Right lung (tissue), 10 donors: ENCODE measurements around the gene SLC5A11. TPM values are rescaled to one million over a fixed set of nuclear protein-coding genes. Genes with fewer than 3 reads are reported as not detected.
"Not testable (repeated sequence)": the region's sequence is repeated elsewhere in the genome, so short reads cannot be mapped to it uniquely, and the experiment has no call there.

ENCODE experiments used
- DNase-seq, 2 donors: peaks; one replicate each; pipeline ENCODE4 v3.0.0-alpha.2; 2013
- long read RNA-seq, 8 donors: transcript quantifications; one replicate each; lab custom pipeline, GENCODE V29; 2026
- polyA plus RNA-seq, 5 donors: library from polyadenylated mRNA; unstranded; fragments of 120-200 nt; gene quantifications; one replicate each; pipeline versions ENCODE4 v1.2.1 to v1.2.3, GENCODE V29; 2013; ENCODE audit warnings: inconsistent platforms in 1 of 5, low replicate concordance in 1 of 5; ENCODE audit not compliant: insufficient read length in 5 of 5, insufficient read depth in 1 of 5

SLC5A11 gene, protein sequence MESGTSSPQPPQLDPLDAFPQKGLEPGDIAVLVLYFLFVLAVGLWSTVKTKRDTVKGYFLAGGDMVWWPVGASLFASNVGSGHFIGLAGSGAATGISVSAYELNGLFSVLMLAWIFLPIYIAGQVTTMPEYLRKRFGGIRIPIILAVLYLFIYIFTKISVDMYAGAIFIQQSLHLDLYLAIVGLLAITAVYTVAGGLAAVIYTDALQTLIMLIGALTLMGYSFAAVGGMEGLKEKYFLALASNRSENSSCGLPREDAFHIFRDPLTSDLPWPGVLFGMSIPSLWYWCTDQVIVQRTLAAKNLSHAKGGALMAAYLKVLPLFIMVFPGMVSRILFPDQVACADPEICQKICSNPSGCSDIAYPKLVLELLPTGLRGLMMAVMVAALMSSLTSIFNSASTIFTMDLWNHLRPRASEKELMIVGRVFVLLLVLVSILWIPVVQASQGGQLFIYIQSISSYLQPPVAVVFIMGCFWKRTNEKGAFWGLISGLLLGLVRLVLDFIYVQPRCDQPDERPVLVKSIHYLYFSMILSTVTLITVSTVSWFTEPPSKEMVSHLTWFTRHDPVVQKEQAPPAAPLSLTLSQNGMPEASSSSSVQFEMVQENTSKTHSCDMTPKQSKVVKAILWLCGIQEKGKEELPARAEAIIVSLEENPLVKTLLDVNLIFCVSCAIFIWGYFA
- polyA plus RNA-seq: under 1 TPM in 4 of 5 donors, not detected in 1; 0.06 to 0.50 (median 0.09) TPM
- long read RNA-seq, donor 1: 0 reads
- long read RNA-seq, donor 2: 0 reads
- long read RNA-seq, donor 3: 0 reads
- long read RNA-seq, donor 4: 0 reads
- long read RNA-seq, donor 5: 0 reads
- long read RNA-seq, donor 6: 0 reads
- long read RNA-seq, donor 7, partial matches to known transcripts: 73 of 73 reads
- long read RNA-seq, donor 7, other reads (novel, unspliced or antisense): 0 of 73 reads
- long read RNA-seq, donor 8: 0 reads

- DNase-seq: no peak
These were observed at the start of gene SLC5A11 for GRCh38 chr16:24845726-24846547. Gene SLC5A11, plus strand, starts transcription at chr16:24845963. Its CDS starts 12,681 bp downstream, at chr16:24858644.

DNA sequence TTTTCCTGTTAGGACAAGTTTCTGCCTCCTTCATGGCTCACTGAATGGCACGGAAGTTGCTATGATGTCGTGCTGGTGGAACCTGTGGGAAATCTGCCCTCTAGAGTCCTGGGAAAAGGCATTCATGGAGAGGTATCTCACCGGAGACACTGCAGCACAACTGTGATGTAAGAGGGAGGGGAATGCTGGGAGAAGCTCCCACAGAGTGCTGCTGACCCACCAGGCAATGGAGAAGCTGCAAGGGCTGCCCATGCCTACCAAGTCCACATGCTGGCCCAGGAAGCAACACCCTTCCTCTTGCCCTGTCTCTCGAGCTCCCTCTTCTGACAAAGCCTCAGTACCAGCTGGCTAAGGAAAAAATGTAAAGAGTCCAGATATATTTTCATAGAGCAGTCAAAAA, 45.2 kb upstream of the SLC5A11 start:
- no peak for DNase-seq

DNA sequence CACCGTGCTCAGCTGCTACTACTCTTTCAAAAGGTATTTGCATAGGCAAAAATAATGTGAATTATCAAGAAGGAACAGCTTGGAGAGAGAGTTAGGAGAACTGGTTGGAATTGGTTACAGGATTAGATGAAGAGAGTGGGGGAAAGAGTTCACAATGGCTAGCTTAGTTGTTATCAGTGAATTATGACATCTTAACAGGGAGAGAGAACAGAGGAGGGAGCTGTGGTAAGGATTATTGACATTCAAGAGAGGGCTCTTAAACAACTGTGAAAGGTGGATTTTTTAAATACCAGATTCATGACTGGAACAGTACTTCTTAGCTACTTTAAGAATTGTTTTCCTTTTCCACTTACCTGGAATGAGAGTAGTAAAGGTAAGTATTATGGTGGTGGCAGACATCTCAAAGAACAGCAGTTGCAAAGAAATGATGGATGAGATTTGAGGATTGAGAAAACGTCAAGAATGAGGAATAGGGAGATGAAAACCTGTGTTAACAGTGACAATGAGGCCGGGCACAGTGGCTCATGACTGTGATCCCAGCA, 43.9 kb upstream of the SLC5A11 start:
- peak; percentile 8 to 10 for DNase-seq

- no peak for DNase-seq
These were observed 40.3 kb upstream of the SLC5A11 start for GRCh38 chr16:24805484-24805883.

DNA sequence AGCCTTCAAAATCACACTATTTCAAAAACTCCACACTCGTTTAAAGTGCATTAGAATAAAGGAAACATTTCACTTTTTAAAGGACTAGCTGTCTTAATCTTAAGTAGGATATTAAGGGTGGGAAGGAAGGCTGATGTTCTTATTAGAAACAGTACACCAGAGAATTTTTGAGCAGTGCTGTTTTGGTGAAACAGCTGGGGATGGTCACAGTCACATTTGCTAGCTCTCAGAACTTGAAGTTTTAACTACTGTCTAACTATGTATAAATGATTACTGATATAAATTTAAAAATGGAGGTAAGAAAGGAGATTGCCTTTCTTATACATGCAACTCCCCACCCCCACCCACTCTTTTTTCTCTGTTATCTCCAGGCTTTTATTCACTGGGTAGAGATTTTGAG, 38.5 kb upstream of the SLC5A11 start:
- DNase-seq: peak; percentile 23 to 26

- no peak for DNase-seq
These were observed 34.6 kb upstream of the SLC5A11 start for GRCh38 chr16:24810951-24811843.

DNA sequence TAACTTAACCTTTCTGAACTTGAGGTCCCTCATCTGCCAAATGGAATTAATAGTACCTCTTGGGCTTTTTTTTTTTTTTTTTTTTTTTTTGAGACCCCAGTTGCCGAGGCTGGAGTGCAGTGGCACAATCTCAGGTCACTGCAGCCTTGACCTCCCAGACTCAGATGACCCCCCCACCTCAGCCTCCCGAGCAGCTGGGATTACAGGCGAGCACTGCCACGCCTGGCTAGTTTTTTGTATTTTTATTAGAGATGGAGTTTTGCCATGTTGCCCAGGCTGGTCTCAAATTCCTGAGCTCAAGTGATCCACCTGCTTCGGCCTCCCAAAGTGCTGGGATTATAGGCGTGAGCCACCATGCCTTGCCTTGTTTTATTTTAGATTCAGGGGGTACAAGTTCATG, 33.0 kb upstream of the SLC5A11 start:
- not testable (repeated sequence) for DNase-seq

DNA sequence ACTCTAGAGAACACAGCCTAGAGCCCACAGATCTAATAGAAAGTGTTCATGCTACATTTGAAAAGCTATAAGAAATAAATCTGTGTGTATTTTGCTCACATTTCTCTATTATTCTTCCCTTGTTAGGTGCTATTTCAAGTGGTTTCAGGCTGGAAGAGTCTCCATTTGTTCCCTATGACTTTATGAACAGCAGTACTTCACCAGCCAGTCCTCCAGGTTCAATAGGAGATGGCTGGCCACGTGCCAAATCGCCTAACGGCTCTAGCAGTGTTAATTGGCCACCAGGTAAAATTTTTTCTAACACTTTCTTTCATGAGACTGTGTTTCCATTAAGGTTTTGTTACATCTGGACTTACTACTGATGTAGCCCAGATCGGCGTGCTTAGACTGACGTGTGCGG, 30.7 kb upstream of the SLC5A11 start:
- DNase-seq: no peak

DNA sequence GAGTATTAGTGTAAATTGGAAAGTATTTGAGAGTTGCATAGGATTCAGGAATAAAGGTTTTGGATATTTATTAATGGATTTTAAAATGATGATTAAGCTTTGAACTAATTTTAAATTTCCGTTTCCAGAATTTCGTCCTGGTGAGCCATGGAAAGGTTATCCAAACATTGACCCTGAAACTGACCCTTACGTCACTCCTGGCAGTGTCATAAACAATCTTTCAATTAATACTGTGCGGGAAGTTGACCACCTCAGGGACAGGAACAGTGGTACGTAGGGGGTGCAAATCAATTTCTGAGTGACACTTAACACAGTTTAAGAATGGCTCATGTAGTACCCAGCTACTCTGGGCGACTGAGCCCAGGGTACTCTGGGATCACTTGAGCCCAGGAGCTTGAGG, 29.1 kb upstream of the SLC5A11 start:
- DNase-seq: no peak

- peak; percentile 49 to 66 for DNase-seq
These were observed 26.2 kb upstream of the SLC5A11 start for GRCh38 chr16:24819462-24820040.

GRCh38 chr16:24820522-24820921, 25.2 kb upstream of the SLC5A11 start:
- DNase-seq: no peak

GRCh38 chr16:24821129-24821528, 24.6 kb upstream of the SLC5A11 start:
- DNase-seq: no peak

DNA sequence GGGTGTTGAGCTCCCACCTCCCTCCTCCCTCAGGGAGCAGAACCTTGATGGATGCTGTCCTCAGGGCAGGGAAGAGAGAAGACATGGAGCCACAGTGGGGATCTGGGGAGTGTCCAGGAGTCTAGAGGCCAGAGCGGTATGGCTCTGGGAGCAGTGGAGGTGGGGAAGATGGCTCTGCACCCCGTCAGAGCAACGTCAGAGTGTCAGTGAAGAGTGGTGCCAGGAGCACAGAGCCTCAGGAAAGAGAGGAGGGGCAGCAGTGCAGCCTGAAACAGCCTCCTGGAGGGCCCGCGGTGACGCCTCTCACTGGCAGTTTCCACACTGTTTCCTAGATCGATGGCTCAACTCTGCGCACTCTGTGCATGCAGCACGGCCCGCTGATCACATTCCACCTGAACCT, 23.2 kb upstream of the SLC5A11 start:
- DNase-seq: no peak

DNA sequence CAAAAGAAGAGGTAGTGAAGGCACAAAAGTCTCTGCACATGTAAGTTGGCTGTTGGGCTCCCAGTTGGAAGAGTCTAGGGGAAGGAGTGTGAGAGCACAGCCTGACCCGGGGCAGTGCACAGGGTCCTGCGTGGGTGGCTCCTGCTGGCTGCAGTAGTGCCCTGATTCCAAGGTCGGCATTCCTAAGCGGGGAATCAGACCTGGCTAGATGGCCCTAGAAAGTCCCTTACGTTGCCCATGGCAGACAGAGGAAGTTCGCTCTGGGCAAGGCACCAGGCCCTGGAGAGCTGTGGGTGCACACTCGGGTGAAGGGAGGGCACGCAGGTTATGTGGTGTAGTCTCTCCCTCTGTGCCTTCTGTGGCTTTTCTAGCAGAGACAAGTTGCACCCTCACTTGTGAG, 22.8 kb upstream of the SLC5A11 start:
- DNase-seq: no peak

GRCh38 chr16:24825696-24826095, 20.1 kb upstream of the SLC5A11 start:
- DNase-seq: no peak

DNA sequence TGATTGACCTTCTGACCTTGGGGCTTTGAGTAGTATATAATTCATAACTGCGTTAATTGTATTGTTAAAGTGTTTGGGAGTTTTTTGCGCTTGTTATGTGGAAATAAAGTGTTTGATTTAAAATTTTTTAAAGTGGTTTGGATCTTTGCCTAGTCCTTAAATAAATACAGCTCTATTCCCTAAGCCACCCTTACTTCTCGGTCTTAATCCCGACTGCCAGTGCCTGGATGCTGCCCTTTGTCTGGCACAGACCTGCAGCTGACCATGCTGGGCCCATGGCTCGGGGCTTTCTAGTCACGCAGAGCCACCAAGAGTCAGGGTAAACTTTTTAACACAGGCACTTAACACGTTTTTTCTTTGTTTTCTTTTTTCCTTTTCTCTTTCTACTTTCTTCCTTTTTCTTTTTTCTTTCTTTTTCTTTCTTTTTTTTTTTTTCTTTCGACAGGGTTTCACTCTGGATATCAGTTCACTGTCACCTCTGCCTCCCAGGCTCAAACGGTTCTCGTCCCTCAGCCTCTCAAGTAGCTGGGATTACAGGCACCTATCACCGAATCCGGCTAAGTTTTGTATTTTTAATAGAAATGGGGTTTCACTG, 19.6 kb upstream of the SLC5A11 start:
- peak in 1 of 2 donors; percentile 20 for DNase-seq

- no peak for DNase-seq
These were observed 18.8 kb upstream of the SLC5A11 start for GRCh38 chr16:24826817-24827566.

GRCh38 chr16:24829153-24829552, 16.6 kb upstream of the SLC5A11 start:
- DNase-seq: no peak

GRCh38 chr16:24833352-24833751, 12.4 kb upstream of the SLC5A11 start:
- DNase-seq: no peak
